ENCODE data around the gene ING4.
A peak's percentile ranks its signal among the peaks of the same experiment; 100 is the strongest.

ING4 gene

DNA sequence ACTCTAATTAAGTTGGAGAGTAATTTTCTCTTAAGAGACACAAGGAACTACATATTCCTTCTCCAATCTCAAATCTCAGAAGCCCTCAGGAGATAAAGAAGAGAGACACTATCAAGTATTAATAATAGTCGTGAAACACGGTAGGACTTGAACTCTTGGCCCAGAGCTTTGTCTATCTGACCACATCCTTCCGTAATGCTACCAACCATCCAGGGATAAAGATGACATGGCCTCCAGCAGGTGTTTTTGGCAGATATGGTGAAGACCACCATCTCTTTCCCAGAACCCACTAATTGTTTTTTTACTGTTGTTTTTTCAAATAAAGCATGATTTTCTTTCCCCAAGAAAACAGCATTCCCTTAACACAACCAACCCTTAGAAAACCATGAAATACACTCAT, 22.9 kb upstream of the ING4 start:
- DNase-seq: no peak

DNA sequence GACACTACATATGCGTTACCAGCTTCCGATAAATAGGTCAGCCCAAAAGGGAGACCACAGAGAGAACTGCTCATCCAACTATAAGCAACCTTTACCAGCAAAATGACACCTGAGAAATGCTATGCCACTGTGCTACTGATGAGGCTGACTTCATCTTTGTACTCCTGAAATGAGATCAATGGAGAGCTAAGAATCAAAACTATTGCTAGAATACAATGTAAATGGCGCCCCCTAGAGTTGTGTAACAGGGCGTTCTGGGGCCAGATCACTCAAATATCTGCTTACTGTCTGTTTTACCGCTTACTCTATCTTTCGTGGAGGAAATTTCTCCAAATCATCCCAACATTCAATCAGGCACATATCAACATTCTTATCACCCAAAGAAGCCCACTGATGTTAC, 21.7 kb upstream of the ING4 start:
- DNase-seq: peak; percentile 48

DNA sequence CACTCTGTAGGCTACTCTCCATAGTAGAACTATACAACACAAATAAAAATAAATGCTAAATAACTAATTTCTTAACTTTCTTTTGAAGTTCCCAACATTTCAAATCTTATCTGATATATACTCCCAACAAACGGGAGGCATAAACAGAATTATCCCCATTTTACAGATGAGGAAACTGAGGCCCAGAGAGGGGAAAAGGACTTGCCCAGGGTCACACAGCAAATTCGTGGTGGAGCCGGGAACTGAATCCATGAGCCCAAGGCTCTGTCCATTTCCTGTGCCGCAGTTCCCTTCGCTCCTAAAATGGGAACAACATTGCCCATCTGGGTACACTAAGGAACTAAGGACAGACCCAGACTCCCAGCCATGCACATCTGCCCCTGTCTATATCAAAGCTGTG, 14.0 kb upstream of the ING4 start:
- no peak for DNase-seq

DNA sequence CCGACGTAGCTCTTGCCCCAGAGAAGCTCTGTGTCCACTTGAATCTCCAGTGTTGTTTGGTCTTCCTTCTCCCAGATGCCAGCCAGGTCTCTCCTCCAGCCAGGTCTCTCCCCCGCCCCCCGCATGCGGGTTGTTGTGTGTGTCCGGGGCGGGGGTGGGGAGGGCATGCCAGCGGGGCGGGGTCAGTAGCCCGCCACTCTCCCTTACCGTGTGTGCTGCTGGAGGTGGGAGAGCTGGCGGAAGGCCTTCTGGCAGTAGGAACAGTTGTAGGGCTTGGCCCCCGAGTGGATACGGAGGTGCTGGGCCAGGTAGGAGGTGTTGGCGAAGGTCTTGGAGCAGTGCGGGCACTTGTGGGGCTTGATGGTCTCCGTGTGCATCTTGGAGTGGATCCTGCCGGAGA, 9.2 kb upstream of the ING4 start:
- DNase-seq: no peak

DNA sequence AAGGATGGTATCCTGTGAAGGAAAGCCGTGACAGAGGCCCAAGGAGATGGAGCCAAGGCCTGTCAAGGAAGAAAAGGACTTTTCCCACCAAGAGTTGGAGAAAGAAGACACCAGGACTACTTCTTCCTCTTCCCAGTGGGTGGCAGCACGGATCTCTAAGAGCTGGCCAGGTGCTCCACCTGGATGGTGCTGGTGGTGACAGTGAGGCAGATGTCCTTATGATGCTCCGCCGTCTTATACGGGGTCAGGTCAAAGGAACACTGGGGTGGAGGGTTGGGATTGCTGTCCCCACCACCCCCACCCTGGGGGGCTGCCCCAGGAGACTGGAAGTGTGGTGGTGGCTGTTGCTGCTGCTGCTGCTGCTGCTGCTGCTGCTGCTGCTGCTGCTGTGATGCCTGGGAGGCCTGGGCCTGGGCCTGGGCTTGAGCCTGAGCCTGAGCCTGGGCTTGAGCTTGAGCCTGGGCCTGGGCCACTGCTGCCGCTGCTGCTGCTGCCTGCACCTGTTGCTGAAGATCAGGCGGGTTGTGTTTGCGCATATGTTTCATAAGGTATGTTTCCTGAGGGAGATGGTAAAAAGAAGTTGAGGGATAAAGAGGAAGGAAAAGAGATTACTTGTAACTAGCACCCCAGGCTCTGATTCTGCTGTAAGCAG, 4.8 kb upstream of the ING4 start:
- no peak for DNase-seq

DNA sequence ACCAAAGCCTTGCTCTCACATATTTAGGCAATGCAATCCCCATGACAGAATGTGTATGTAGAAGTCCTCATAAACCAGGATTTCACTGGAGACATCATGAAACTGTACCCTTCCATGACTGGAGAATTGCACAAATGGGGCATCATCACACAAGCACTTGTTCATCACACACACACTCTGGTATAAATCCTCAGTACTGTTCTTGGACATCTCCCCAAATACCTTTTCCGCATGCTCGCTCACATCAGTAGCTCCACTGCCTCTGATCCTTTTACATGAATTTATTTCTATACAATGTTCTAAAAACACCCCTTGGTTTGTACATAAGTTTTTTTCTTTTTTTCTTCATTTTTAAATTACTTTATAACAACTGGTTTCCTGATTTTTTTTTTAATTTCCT, 3.3 kb upstream of the ING4 start:
- DNase-seq: no peak

DNA sequence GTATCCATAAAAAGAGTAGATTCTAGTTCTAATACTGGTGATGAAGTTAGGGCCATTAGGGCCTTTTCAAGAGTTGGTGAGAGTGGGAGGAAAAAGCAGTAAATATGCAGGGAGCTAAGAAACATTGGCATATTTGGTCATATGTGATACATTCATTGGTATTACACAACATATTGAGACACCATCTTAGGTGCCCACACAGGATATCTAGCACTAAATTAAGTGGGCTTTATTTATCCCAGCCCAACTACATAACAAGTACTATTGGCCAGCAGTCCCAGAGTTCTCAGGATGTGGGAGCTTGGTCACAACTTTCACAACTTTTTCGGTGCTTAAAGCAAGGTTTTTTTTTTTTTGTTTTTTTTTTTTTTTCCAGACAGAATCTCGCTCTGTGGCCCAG, 2.0 kb upstream of the ING4 start:
- DNase-seq: peak; percentile 95

DNA sequence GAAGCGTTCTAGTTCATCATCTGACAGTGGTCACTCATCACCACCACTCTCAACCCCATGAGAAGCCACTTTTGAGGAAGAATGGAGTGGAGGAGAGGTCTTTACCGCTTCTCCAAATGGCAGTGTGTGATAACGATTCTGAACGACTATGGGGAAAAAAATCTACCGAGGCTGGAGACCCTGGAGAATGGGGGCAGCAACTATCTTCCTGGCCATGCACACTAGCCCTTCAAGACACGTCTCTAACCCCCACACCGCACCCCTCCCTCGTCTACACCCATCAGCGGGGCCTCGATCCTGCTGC, 365 bp downstream of the ING4 start:
- DNase-seq: no peak

DNA sequence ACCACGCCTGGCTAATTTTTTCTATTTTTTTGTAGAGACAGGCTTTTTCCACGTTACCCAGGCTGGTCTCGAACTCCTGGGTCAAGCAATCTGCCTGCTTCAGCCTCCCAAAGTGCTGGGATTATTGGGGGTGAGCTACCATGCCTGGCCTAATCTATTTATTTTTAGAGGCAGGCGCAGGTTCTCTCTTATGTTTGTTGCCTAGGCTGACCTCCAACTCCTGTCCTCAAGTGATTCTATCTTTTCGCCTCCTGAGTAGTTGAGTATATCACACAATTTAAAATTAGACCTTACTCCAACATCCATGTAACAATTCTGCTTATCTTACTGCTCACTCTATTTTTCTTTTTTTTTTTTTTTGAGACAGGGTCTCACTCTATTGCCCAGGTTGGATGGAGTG, 8.9 kb downstream of the ING4 start:
- no peak for DNase-seq

DNA sequence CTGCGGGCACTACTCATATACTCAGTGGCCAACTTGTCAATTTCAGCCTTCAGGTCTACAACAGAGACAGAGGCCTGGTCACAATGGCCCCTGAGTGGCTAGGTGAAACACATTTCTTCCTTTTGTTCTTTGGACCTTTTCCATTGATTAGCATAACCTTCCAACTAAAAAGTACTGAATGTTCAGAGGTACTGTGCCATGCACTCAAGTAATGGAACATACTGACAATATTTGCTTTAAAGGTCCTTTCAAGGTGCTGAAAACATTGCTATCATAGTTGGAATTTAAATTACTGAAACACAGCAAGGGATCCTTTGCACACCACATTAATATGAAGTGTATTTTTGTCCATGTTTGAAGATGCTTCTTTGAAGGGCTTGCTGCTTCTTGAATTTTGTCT, 9.6 kb downstream of the ING4 start:
- no peak for DNase-seq

DNA sequence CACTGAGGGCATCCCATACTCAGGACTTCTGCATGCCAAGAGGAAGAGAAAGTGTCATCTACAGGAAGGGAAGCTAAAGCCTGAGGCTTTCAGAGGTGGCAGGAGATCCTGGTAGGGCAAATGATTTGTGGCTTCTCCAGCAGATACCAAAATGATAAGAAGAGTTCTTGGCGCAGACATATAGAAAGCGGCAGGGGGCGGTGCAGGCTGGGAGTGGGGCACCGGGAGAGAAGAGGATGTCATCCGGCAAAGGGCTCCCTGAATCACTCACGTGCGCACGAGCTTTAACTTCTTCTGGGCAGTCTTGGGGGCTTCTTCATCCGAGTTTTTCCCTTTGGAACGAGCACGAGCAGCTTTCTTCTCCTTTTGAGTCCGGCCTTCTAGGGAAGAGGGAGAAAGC, 10.5 kb downstream of the ING4 start:
- no peak for DNase-seq

DNA sequence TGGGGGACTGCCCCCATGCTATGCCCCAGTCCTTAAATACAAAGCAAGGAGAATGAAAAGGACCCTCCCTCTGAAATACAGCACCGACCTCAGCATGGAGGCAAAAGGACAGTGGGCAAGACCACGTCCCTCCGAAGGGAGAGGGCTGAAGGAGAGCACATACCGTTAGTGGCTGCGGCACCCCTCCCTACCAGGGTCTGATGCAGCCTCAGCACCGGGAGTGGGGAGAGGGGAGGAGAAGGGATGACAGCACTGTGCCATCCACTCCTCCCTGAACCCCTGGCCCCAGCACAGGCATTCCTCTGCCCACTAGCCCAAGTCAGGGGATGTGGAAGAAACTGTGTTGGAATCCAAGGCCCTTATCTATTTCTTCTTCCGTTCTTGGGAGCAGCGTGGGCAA, 12.1 kb downstream of the ING4 start:
- no peak for DNase-seq

DNA sequence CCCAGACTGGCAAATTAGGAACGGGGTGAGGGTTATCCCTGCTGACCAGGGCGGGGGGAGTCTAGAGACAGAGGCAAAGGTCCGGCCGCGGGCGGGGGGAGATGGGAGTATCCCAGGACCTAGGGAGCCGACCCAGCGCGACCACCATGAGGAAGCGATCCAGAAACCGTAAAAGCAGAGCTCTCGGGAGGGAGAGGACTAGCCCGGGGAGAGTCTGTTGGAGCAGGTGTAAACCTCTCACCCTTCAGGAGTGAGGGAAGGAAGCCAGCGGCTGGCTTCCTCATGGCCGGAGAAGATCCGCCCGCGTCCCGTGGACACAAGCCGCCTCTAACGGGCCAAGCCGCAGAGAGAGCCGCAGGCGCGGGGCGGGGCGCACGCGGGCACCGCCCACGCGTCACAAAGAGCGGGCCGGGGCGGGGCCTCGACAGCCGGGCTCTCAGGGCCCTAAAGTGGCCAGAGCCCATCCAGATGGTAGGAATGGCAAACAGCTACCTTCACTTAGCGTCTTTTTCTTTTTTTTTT, 15.8 kb downstream of the ING4 start, which contains the start of gene ACRBP:
Gene ACRBP (minus strand): TSS at position 350 of the 522 bp plus-strand sequence. CDS start 66 bp downstream, at position 284.
- DNase-seq: peak; percentile 76

DNA sequence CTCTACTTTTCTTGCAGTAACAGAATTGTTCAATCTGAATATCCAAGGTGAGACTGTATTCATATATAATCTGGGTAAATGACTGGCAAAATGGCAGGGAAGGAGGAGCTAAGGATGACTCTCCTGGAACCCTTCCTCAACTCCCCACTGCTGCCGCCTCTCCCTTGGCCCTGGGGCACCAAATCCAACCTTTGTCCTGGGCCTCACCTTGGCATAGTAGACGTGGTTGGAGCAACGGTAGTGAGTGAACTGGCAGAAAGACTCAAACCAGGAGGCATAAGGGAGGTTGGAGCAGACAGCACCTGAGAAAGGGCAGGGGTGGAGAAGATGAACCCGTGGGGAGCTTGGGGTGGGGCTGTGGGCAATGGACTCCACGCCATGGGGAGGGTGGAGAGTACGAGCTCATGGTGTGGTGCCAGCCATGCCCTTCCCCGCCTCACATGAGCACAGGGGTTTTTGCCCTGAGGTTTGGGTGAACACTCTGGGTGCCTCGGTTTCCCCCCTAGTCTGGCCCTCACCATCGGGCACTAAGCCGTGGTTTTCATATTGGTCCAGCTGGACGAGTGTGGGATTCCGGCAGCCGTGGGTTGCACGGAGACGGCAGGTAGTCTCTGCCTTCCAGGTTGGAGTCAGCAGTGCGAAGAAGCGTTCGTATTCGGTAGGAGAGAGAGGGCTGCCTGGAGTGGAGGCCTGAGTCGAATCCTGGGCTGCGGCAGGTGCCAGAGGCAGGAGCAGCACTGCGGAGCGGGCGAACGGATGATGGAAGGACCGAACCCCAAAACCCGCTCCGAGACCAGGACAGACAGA, 16.4 kb downstream of the ING4 start:
- no peak for DNase-seq

DNA sequence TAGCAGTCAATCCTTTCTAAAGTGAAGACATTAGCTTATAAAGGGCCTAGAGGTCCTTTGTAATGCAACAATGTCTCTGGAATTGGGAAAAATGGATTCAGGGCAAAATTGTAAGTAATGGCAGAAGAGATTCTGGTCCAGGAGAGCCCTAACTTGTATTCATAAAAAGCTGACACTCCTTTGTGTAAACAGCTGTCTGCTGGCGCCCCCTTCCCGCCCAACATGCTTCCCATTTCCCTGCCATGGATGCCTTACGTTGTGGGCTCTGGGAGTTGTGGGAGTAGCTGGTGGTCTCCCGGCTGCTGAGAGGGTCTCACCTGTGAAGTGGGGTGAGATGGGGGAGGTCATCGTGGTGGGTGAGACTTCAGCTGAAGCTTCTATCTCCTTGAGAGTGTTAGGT, 18.0 kb downstream of the ING4 start:
- no peak for DNase-seq

DNA sequence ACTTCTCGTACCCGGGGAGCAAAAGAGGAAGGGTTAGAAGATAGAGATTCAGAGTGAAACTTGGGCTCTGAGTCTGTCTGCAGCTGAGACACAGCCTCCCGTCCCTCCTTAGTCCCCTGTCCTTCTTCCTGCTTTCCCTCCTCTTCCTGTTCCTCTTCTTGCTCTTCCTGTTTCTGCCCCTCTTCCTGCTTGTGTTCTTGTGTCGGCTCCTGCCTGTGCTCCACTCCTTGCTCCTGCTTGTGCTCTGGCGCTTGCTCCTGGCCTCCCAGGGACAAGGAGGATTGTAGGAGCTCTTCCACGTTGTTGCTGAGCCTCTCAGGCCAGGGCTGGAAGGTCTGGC, 18.7 kb downstream of the ING4 start:
- peak; percentile 98 for DNase-seq

DNA sequence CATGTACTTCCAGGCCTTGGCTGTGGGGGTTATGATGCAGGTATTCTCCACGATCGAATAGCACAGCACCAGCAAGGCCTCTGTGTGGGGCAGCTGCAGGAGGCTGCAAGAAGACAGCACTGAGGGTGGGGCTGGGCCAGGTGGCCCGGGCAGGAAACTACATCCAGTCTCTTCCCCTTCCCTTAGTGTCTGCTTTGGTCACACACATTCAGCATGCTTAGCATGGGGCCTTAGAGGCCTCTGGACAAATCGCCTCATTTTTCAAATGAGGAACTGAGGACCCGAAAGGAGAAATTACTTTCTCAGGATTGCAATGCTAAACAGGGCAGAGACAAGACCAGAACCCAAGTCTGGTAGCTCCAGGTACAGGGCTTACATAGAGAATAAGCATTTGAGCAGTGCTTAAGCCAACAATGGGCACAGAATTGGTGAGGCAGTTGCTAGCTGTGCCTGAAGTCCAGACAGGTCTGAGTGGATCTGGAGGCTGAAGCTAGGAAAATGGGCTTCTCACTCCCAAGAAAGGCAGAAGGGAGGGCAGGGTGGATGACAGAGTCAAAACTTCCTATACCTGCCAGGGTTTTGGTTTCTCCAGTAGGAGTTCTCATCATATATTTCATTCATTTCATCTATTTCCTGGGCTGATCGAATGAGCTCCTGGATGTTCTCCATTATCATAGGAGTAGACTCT, 19.2 kb downstream of the ING4 start:
- peak; percentile 97 for DNase-seq

DNA sequence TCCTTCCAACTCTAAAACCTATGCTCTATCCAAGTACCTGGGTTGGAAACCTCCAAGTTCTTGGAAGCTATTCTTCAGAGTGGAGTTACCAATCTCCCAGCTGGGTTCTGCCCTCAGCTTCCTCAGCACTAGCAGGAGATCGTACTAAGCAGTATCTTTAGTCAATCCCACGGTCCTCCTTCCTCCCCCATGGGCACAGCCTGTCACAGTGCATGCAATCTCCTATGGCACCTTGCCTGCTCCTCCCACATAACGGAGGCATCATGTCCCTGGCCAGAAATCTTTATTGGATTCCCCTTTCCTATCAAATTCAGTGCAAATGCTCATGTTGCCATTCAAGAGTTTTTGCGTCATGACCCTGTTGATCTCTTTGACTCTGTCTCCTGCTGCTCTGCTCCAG, 21.8 kb downstream of the ING4 start:
- no peak for DNase-seq

DNA sequence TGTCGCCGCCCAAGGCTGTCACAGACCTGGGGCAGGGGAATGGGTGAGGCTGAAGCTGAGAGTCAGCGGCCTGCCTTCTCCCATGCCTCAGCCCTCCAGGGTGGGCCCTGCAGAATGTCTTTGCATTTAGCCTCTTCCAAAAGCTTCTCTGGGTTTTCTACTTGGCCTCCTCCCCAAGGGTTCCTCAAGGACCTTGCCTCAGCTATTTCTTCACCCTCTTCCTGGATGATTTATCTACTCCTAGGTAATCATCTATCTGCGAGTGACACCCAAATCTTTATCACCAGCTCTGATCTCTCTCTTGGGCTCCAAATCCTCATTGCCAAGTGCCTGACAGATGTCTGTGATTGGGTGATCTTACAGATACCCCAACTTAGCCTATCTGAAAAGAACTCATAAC, 22.4 kb downstream of the ING4 start:
- no peak for DNase-seq

DNA sequence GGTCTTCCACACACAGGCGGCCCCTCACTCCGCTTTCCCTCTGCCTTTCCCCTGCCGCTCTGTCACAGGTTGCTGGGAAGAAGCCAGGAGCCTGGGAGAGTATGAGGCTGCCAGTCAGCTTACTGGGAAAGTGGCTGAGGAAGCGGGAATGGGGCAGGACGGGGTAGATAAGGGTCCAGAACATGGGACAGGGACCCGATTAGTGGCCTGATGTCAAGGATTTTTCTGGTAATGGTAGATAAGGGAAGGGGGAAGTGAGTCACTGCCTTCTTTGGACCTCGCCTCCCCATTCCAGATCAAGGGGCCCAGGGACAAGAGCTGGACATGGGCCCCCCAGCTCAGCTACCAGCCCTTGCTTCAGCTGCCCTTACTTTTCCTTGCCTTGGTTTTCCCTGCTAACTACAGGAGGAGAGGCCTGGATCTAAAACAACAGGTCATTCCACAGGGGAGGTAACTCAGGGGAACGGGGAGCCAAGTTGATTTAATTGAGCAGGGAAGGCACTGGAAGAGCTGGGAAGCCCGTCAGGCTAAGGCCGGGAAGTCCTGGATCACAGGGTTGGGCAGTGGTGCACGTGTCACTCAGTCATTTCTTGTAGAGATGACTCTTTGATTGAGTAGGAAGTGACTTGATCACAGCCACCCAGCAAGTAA, 23.6 kb downstream of the ING4 start:
- DNase-seq: no peak

DNA sequence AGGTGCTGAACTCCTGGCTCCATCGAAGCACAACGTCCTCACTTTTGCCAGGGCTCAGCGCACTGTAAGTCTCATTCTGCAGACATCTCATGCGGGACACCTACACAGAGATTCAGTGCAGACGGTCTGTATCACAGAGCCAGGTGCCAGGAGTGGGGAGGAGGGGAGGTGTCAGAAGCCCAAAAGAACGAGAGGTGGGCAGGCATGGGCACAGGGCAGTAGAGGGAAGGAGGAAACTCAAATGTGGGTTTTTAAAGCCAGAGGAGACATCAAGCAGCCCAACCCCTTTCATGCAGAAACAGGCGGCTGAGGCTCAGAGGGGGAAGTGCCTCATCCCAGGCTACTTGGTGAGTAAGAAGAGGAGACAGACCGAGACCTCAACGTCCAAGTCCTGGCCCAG, 24.6 kb downstream of the ING4 start:
- DNase-seq: peak; percentile 83

DNA sequence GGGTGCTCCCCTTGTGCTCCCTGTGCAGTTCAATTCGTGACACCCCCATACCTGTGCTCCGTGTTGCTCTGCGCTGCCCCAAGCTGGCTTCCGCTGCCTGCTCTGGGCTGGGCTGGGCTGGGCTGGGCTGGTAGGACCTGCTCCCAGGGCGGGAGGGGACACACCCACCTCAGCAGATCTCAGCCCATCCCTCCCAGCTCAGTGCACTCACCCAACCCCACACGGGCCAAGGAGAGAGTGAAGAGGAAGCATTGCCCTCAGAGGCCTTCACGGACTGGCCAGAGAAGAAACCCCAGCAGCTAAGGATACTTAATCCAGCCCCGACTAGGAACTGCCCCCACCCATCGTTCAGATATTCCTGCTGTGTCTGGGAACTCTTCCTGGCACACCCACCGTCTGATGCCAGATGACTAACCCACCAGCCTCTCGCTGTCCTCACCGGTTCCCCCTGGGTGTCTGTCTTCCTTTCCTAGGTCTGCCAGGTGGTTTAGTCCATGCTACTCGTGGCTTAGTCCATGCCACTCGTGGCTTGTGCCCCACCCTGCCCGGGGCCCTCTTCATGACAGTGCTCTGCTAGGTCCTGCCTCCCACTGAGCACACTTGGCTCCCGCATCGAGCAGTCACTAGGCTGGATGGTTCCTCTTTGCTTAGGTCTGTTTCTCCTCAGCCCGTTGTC, 26.9 kb downstream of the ING4 start, which contains the start of gene LPAR5:
Gene LPAR5 (minus strand): TSS at position 104 of the 676 bp plus-strand sequence. CDS start 14,711 bp downstream, outside the sequence.
- DNase-seq: peak; percentile 68

DNA sequence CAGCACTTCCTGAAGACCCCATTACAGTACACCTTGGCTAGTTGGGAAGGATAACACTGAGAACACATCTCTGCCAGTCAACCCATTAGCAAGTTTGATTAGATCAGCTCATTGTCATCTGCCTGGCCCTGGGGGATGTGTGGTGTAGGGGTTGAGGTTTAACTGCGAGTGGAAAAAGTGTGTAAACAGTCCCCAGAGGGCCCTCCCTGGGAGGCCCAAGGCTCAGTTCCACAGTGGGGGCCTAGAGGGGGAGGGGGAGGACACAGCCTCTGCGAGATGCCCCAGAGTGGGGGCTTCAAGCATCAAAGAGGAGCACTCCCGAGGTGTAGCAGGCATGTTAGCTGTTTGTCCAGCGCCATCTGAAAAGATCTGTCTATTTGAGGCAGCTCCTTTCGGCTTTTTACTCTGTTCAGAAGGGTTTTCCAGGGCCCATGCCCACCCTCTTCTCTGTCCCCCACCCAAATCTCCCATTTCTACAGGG, 27.5 kb downstream of the ING4 start:
- DNase-seq: no peak

Data from MV-4-11 (cell line).